Caco-2 (cell line): ENCODE data around the gene ARHGEF7. TPM values are rescaled to one million over a fixed set of nuclear protein-coding genes. Genes with fewer than 3 reads are reported as not detected.

Experiments
- BruUV-seq: library from RNA; stranded (reverse); fragments of 400-500 nt; replicated peaks from 2 replicates; lab custom pipeline; 2021; lab: Mats Ljungman, UMichigan
- CTCF ChIA-PET: fragments of 300-600 bp; sonication (Branson Sonifier 250); formaldehyde crosslinking; loops from one replicate; lab custom pipeline; 2022; ENCODE audit warnings: antibody characterized with exemption; lab: Charles Lee
- POLR2A ChIA-PET: fragments of 300-600 bp; sonication (Branson Sonifier 250); formaldehyde crosslinking; loops from one replicate; lab custom pipeline; 2022; ENCODE audit warnings: antibody characterized with exemption; lab: Charles Lee
- DNase-seq, 2 experiments: peaks; one replicate each; pipeline versions ENCODE4 v3.0.0 to v3.0.0-alpha.2; 2020 to 2022
- H3K27me3 ChIP-seq: replicated peaks from 2 replicates; pipeline ENCODE4 v1.6.0; 2011; ENCODE audit warnings: low read length; ENCODE audit not compliant: control insufficient read depth, insufficient read depth
- H3K36me3 ChIP-seq: 2 replicates; pipeline ENCODE4 v1.5.1; 2011; ENCODE audit warnings: low read length; ENCODE audit not compliant: control insufficient read depth, insufficient read depth
- H3K4me1 ChIP-seq: fragments of 250-450 bp; sonication (Bioruptor Pico); 2 replicates; pipeline ENCODE4 v1.5.1; 2020; ENCODE audit warnings: mild to moderate bottlenecking
- H3K4me3 ChIP-seq: 2 replicates; pipeline ENCODE4 v1.5.1; 2011; ENCODE audit warnings: low read depth, mild to moderate bottlenecking, control low read depth, low read length
- H3K9me3 ChIP-seq: fragments of 250-450 bp; sonication (Bioruptor Pico); 2 replicates; pipeline ENCODE4 v1.5.1; 2020; ENCODE audit warnings: mild to moderate bottlenecking, moderate library complexity
- H3K27ac Mint-ChIP-seq: one replicate; pipeline ENCODE4 v1.8.0; 2022; ENCODE audit warnings: mixed read lengths; ENCODE audit not compliant: unreplicated experiment
- H3K27me3 Mint-ChIP-seq: one replicate; pipeline ENCODE4 v1.8.0; 2022; ENCODE audit warnings: mixed read lengths; ENCODE audit not compliant: insufficient read depth, unreplicated experiment
- H3K36me3 Mint-ChIP-seq: one replicate; pipeline ENCODE4 v1.8.0; 2022; ENCODE audit warnings: mild to moderate bottlenecking, mixed read lengths; ENCODE audit not compliant: insufficient read depth, unreplicated experiment
- H3K4me1 Mint-ChIP-seq: one replicate; pipeline ENCODE4 v1.8.0; 2022; ENCODE audit warnings: low read depth, mixed read lengths; ENCODE audit not compliant: unreplicated experiment
- H3K4me3 Mint-ChIP-seq: one replicate; pipeline ENCODE4 v1.8.0; 2022; ENCODE audit warnings: mild to moderate bottlenecking, moderate library complexity, mixed read lengths; ENCODE audit not compliant: unreplicated experiment
- H3K9me3 Mint-ChIP-seq: one replicate; pipeline ENCODE4 v1.8.0; 2022; ENCODE audit warnings: mixed read lengths; ENCODE audit not compliant: unreplicated experiment
- intact Hi-C: fragments of 100-400 bp; cut with micrococcal nuclease; formaldehyde crosslinking; loops from one replicate; pipeline ENCODE4 v1.10.0; 2022; ENCODE audit not compliant: unreplicated experiment
- total RNA-seq: library from RNA; stranded (reverse); gene quantifications from 2 replicates; pipeline ENCODE4 v1.2.3, GENCODE V29; 2022
- TF ChIP-seq, protein P1 (sequence below), 2 experiments: fragments of 200-600 bp in 1 of 2; IDR thresholded peaks; 1 replicate in 1 of 2; 2 replicates in 1 of 2; pipeline versions ENCODE4 v1.5.1 to v1.8.0; 2011 to 2022; ENCODE audit warnings: antibody characterized with exemption in 1 of 2, control low read depth in 1 of 2, inconsistent platforms in 1 of 2, low read depth in 1 of 2, low read length in 1 of 2, mild to moderate bottlenecking in 1 of 2, moderate library complexity in 1 of 2; ENCODE audit not compliant: insufficient read depth in 1 of 2, severe bottlenecking in 1 of 2, unreplicated experiment in 1 of 2

Gene ARHGEF7
- total RNA-seq, 1 experiment from 2014 or later = 60.5 TPM

DNA sequence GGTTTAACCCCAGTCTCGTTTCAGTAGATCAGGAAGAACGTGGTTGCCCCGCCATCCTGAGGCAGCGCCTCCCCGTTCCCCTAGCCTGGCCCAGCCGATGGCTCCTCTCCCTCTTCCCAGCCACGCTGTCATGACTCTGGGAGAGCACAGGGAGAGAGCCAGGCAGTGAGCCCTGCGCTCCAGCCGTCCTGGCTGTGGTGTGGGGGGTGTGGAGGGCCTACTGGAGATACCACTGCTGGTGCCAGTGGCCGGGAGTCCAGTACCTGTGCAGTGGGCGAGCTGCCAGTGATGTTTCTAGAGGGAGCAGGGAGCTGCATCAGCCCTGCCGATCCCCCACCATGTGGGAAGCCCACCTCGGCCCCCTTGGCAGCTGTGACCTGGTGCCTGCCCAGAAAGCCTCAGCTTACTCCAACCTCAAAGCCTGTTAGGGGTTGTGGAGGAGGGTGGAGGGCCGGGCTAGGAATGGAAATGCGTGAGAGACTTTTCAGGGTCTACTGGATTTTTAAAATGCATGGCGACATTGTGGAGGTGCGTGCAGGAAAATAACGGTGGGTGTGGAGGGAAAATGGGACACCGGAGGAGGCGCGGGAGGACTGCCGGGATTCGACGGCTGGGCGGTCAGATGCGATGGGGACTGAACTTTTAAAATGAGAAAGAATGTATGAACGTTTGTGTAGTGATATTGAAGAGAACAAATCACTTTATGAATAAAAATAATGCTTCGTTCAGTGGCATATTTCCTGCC is 210.2 kb downstream of the ARHGEF7 start:
- H3K9me3 Mint-ChIP-seq = no peaks in the 10 kb centered on the region
- intact Hi-C loops = no loop called here
- no peak for DNase-seq
- BruUV-seq = no TSS peak
- no peak overlapping the region for H3K27ac Mint-ChIP-seq
- H3K4me1 Mint-ChIP-seq = no peaks in the 10 kb centered on the region
- no peaks in the 10 kb centered on the region for H3K4me1 ChIP-seq
- ChIA-PET CTCF (no interaction called here), POLR2A (no interaction called here)
- H3K4me3 Mint-ChIP-seq = no peak overlapping the region
- no peaks in the 10 kb centered on the region for H3K27me3 ChIP-seq
- no peaks in the 10 kb centered on the region for H3K9me3 ChIP-seq
- peaks cover 22% of the 10 kb centered on the region for H3K27me3 Mint-ChIP-seq
- H3K36me3 ChIP-seq = no peaks in the 10 kb centered on the region
- TF ChIP-seq, protein P1, sequence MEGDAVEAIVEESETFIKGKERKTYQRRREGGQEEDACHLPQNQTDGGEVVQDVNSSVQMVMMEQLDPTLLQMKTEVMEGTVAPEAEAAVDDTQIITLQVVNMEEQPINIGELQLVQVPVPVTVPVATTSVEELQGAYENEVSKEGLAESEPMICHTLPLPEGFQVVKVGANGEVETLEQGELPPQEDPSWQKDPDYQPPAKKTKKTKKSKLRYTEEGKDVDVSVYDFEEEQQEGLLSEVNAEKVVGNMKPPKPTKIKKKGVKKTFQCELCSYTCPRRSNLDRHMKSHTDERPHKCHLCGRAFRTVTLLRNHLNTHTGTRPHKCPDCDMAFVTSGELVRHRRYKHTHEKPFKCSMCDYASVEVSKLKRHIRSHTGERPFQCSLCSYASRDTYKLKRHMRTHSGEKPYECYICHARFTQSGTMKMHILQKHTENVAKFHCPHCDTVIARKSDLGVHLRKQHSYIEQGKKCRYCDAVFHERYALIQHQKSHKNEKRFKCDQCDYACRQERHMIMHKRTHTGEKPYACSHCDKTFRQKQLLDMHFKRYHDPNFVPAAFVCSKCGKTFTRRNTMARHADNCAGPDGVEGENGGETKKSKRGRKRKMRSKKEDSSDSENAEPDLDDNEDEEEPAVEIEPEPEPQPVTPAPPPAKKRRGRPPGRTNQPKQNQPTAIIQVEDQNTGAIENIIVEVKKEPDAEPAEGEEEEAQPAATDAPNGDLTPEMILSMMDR (IDR thresholded peaks at IDR 0.05; ENCODE audit: insufficient read depth in 1 of 2, low read depth in 1 of 2, low read length in 1 of 2, severe bottlenecking in 1 of 2, unreplicated experiment in 1 of 2) = no peak
- H3K4me3 ChIP-seq = no peak overlapping the region
- H3K36me3 Mint-ChIP-seq = peaks cover 18% of the 10 kb centered on the region

- no TSS peak for BruUV-seq
- no peak overlapping the region for H3K4me3 Mint-ChIP-seq
- H3K27me3 Mint-ChIP-seq = peaks cover 27% of the 10 kb centered on the region
- DNase-seq = no peak
- Histone ChIP-seq H3K4me3 (no peak overlapping the region), H3K27me3 (no peaks in the 10 kb centered on the region), H3K36me3 (no peaks in the 10 kb centered on the region), H3K9me3 (no peaks in the 10 kb centered on the region), H3K4me1 (no peaks in the 10 kb centered on the region)
- ChIA-PET CTCF (no interaction called here), POLR2A (no interaction called here)
- TF ChIP-seq, protein P1 (IDR thresholded peaks at IDR 0.05; ENCODE audit: insufficient read depth in 1 of 2, low read depth in 1 of 2, low read length in 1 of 2, severe bottlenecking in 1 of 2, unreplicated experiment in 1 of 2) = no peak
- no peaks in the 10 kb centered on the region for H3K9me3 Mint-ChIP-seq
- no peaks in the 10 kb centered on the region for H3K4me1 Mint-ChIP-seq
- no peak overlapping the region for H3K27ac Mint-ChIP-seq
- peaks cover 14% of the 10 kb centered on the region for H3K36me3 Mint-ChIP-seq
- intact Hi-C loops = no loop called here
Measured at GRCh38 chr13:111325941-111326620, 211.0 kb downstream of the ARHGEF7 start.

DNA sequence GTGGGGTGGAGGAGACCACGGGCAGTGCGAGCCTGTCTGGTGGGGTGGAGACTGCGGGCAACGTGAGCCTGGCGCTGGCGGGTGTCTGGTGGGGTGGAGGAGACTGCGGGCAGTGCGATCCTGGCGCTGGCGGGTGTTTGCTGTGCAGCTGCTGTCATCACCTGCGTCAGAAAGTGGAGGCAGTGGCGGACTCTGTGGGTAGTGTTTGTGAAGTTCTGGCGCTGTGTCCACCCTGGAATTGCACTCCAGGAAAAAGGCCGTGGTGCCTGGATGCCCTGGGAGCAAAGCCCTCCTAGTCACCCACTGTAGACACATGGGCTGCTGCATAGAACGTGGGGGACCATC is 211.5 kb downstream of the ARHGEF7 start:
- intact Hi-C loops = no loop called here
- H3K4me3 ChIP-seq = no peak overlapping the region
- ChIA-PET POLR2A (no interaction called here), CTCF (no interaction called here)
- no peak overlapping the region for H3K4me3 Mint-ChIP-seq
- peaks cover 27% of the 10 kb centered on the region for H3K27me3 Mint-ChIP-seq
- no peaks in the 10 kb centered on the region for H3K4me1 Mint-ChIP-seq
- TF ChIP-seq, protein P1 (IDR thresholded peaks at IDR 0.05; ENCODE audit: insufficient read depth in 1 of 2, low read depth in 1 of 2, low read length in 1 of 2, severe bottlenecking in 1 of 2, unreplicated experiment in 1 of 2) = no peak
- no TSS peak for BruUV-seq
- H3K9me3 Mint-ChIP-seq = no peaks in the 10 kb centered on the region
- H3K36me3 Mint-ChIP-seq = peaks cover 9% of the 10 kb centered on the region
- no peak overlapping the region for H3K27ac Mint-ChIP-seq
- no peaks in the 10 kb centered on the region for H3K27me3 ChIP-seq
- DNase-seq = no peak
- H3K36me3 ChIP-seq = no peaks in the 10 kb centered on the region
- H3K4me1 ChIP-seq = no peaks in the 10 kb centered on the region
- 0 out of 2 replicates have a peak, but pooled peaks cover 2% of the 10 kb centered on the region for H3K9me3 ChIP-seq
